ENCODE measurements around the gene DRC1.

DNA sequence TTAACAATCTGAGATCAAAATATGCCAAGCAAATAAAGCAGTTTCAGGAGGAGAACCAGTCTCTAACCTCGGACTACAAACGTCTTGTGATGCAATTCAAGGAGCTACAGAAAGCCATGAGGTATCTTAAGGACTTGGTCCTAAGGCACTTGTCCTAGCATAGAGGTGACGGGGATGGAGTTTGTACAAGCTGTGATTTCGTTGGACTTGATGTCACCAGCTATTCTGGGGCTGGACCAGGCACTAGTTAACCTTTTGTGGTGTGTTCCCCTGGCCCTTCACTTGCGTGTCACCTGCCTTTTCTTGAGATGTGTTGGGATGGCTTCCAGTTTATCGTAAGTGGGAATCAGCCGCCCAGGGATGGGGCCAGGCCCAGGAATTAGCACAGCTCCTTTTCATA, 42.5 kb downstream of the DRC1 start:
- TF ChIP-seq ZNF777 (CRISPR knock-in tag; IDR thresholded peaks at IDR 0.05) (no peak), ZNF878 (CRISPR knock-in tag; IDR thresholded peaks at IDR 0.05) (no peak), RBM22 (optimal IDR thresholded peaks at IDR 0.05; ENCODE audit: low read length) (no peak), ZNF747 (CRISPR knock-in tag; IDR thresholded peaks at IDR 0.05; ENCODE audit: borderline replicate concordance) (no peak)
- TF ChIP-seq, protein P1, sequence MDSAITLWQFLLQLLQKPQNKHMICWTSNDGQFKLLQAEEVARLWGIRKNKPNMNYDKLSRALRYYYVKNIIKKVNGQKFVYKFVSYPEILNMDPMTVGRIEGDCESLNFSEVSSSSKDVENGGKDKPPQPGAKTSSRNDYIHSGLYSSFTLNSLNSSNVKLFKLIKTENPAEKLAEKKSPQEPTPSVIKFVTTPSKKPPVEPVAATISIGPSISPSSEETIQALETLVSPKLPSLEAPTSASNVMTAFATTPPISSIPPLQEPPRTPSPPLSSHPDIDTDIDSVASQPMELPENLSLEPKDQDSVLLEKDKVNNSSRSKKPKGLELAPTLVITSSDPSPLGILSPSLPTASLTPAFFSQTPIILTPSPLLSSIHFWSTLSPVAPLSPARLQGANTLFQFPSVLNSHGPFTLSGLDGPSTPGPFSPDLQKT (CRISPR knock-in tag; IDR thresholded peaks at IDR 0.05; ENCODE audit: borderline replicate concordance): no peak
- TF ChIP-seq, protein P2, sequence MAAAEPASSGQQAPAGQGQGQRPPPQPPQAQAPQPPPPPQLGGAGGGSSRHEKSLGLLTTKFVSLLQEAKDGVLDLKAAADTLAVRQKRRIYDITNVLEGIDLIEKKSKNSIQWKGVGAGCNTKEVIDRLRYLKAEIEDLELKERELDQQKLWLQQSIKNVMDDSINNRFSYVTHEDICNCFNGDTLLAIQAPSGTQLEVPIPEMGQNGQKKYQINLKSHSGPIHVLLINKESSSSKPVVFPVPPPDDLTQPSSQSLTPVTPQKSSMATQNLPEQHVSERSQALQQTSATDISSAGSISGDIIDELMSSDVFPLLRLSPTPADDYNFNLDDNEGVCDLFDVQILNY (CRISPR knock-in tag; conservative IDR thresholded peaks at IDR 0.05): no peak
